DND-41 (cell line): Measurements from ENCODE around the gene C9orf78.

Experiments used
- ATAC-seq: fragments of 200-7000 bp; cut with Tn5 transposase; 3 replicates; pipeline ENCODE4 v1.9.1; 2021; ENCODE audit warnings: low read depth; ENCODE audit not compliant: insufficient read depth
- DNase-seq: peaks from one replicate; pipeline ENCODE4 v3.0.0-alpha.2; 2020
- H2AFZ ChIP-seq: 2 replicates; pipeline ENCODE4 v1.6.0; 2012; ENCODE audit warnings: low read depth, low read length
- H3K27ac ChIP-seq: 2 replicates; pipeline ENCODE4 v1.5.1; 2012; ENCODE audit warnings: low read length, inconsistent platforms
- H3K27me3 ChIP-seq: fragments of 200-600 bp; sonication (generic); 2 replicates; pipeline ENCODE4 v1.6.0; 2012; ENCODE audit warnings: low read length, mild to moderate bottlenecking, inconsistent platforms; ENCODE audit not compliant: insufficient read depth, poor library complexity
- H3K36me3 ChIP-seq: 2 replicates; pipeline ENCODE4 v1.5.1; 2012; ENCODE audit warnings: low read length, inconsistent platforms; ENCODE audit not compliant: insufficient read depth
- H3K4me1 ChIP-seq: 2 replicates; pipeline ENCODE4 v1.5.1; 2012; ENCODE audit warnings: mild to moderate bottlenecking, low read length; ENCODE audit not compliant: insufficient read depth
- H3K4me2 ChIP-seq: 2 replicates; pipeline ENCODE4 v1.6.0; 2012; ENCODE audit warnings: mild to moderate bottlenecking, moderate library complexity, low read length, inconsistent platforms; ENCODE audit not compliant: insufficient read depth
- H3K4me3 ChIP-seq, 2 experiments: fragments of 200-600 bp in 1 of 2; shearing (Covaris generic) in 1 of 2; 2 replicates each; pipeline ENCODE4 v1.5.1; 2012 to 2016; ENCODE audit warnings: inconsistent platforms in 2 of 2, low read length in 2 of 2, mild to moderate bottlenecking in 2 of 2, low read depth in 1 of 2, moderate library complexity in 1 of 2
- H3K79me2 ChIP-seq: 2 replicates; pipeline ENCODE4 v1.6.0; 2012; ENCODE audit warnings: low read length, inconsistent platforms; ENCODE audit not compliant: insufficient read depth
- H3K9ac ChIP-seq: 2 replicates; pipeline ENCODE4 v1.6.0; 2012; ENCODE audit warnings: low read depth, mild to moderate bottlenecking, inconsistent platforms, low read length, moderate library complexity
- H3K9me3 ChIP-seq: 2 replicates; pipeline ENCODE4 v1.5.1; 2012; ENCODE audit warnings: low read length, moderate library complexity, mild to moderate bottlenecking, inconsistent platforms; ENCODE audit not compliant: insufficient read depth, severe bottlenecking
- H4K20me1 ChIP-seq: 2 replicates; pipeline ENCODE4 v1.6.0; 2012; ENCODE audit warnings: low read length; ENCODE audit not compliant: insufficient read depth
- EZH2 ChIP-seq: IDR thresholded peaks from 3 replicates; pipeline ENCODE4 v1.6.1; 2012; ENCODE audit warnings: borderline replicate concordance, low read depth, mild to moderate bottlenecking, moderate library complexity, low read length, inconsistent platforms; ENCODE audit not compliant: severe bottlenecking
- TF ChIP-seq, protein P1 (sequence below): IDR thresholded peaks from 2 replicates; pipeline ENCODE4 v1.5.1; 2012; ENCODE audit warnings: borderline replicate concordance, low read length, moderate library complexity, mild to moderate bottlenecking; ENCODE audit not compliant: poor library complexity, severe bottlenecking; ENCODE audit errors: extremely low read depth

Gene C9orf78

DNA sequence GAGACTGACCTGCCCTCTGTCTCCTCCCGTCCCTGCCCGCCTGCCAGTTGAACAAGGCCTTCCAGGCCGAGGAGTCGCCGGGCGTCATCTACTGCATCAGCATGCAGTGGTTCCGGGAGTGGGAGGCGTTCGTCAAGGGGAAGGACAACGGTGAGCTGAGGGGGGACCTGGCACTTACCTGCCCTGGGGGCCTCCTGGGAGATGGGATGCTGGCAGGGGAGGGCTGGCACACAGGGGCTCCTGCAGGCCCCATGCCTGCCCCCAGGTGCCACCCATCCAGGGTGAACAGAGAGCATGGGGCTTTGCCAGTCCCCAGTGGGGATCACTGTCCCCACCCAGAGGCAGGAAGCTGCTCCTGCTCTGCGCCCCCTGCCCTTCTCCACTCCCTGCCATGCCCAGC is 43.2 kb upstream of the C9orf78 start:
- peaks cover 4% of the 10 kb centered on the region; the same call in 1 of the 2 replicates for H3K79me2 ChIP-seq
- ATAC-seq (no peak), DNase-seq (no peak)
- no peak overlapping the region for H3K27ac ChIP-seq
- no peaks in the 10 kb centered on the region for H3K9me3 ChIP-seq
- H4K20me1 ChIP-seq = no peaks in the 10 kb centered on the region
- H3K4me3 ChIP-seq = no peak overlapping the region
- H2AFZ ChIP-seq = no peak overlapping the region
- H3K36me3 ChIP-seq = peaks cover 50% of the 10 kb centered on the region
- H3K4me1 ChIP-seq = peaks cover 21% of the 10 kb centered on the region
- H3K4me2 ChIP-seq = no peak overlapping the region
- no peaks in the 10 kb centered on the region for H3K27me3 ChIP-seq
- TF ChIP-seq, protein P1, sequence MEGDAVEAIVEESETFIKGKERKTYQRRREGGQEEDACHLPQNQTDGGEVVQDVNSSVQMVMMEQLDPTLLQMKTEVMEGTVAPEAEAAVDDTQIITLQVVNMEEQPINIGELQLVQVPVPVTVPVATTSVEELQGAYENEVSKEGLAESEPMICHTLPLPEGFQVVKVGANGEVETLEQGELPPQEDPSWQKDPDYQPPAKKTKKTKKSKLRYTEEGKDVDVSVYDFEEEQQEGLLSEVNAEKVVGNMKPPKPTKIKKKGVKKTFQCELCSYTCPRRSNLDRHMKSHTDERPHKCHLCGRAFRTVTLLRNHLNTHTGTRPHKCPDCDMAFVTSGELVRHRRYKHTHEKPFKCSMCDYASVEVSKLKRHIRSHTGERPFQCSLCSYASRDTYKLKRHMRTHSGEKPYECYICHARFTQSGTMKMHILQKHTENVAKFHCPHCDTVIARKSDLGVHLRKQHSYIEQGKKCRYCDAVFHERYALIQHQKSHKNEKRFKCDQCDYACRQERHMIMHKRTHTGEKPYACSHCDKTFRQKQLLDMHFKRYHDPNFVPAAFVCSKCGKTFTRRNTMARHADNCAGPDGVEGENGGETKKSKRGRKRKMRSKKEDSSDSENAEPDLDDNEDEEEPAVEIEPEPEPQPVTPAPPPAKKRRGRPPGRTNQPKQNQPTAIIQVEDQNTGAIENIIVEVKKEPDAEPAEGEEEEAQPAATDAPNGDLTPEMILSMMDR = no peak
- no peak for TF ChIP-seq EZH2
- no peak overlapping the region for H3K9ac ChIP-seq

DNA sequence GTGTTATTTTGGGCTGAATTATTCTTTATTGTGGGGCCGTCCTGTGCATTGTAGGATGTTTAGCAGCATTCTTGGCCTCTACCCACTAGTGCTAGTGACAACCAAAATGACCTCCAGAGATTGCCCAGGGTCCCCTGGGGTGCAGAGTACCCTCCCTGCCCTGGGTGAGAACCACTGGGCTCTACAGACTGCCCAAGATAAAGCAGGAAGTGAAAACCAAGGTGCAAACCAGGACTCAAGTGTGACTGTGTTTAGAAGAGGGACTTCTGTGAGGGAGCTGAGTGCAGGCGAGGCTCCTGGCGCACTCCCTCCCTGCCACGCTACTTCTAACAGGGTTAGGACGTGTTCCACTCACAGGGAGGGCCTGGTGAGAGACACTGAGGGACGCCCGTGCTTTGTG is 41.7 kb upstream of the C9orf78 start:
- Histone ChIP-seq H3K27me3 (no peaks in the 10 kb centered on the region), H3K4me3 (no peak overlapping the region), H3K79me2 (no peaks in the 10 kb centered on the region), H3K9me3 (no peaks in the 10 kb centered on the region), H3K4me2 (no peak overlapping the region), H2AFZ (no peak overlapping the region), H3K27ac (peak overlapping the region; percentile 41; the same call in 1 of the 2 replicates), H4K20me1 (no peaks in the 10 kb centered on the region), H3K36me3 (peaks cover 43% of the 10 kb centered on the region), H3K9ac (no peak overlapping the region), H3K4me1 (peaks cover 13% of the 10 kb centered on the region)
- ATAC-seq (no peak), DNase-seq (no peak)
- TF ChIP-seq, protein P1 = no peak
- no peak for TF ChIP-seq EZH2

DNA sequence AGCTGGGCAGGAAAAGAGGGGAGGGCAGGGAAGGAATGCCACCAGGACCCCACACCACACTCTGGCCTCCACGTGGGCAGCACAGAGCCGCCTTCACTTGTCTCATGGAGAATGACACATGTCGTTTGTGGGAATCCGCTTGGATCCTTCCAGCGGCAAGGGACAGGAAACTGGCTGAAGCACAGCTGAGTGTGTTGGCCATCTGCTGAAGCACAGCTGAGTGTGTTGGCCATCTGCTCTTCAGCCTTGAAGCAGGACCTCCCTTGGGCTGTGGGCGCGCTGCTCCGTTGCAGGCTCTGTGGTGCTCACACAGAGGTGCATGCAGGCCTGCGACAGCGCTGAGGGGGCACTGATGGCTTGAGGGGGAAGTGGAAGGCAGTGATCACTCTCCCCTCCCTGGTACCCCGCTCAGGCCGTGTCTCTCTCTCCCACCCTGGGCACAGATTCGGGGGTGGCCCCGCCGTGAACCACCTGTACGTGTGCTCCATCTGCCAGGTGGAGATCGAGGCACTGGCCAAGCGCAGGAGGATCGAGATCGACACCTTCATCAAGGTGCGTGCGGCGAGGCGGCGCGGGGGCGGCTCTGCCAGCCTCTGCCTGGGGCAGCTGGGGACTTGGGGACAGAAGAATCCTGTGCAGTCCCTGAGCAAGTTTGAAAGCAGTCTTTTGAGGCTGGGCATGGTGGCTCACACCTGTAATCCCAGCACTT is 40.8 kb upstream of the C9orf78 start:
- DNase-seq = no peak
- H2AFZ ChIP-seq = no peak overlapping the region
- H3K36me3 ChIP-seq = peaks cover 33% of the 10 kb centered on the region
- TF ChIP-seq EZH2 = no peak
- TF ChIP-seq, protein P1 = no peak
- no peak for ATAC-seq
- H3K4me3 ChIP-seq = no peak overlapping the region
- H3K79me2 ChIP-seq = no peaks in the 10 kb centered on the region
- peaks cover 4% of the 10 kb centered on the region for H3K4me1 ChIP-seq
- no peaks in the 10 kb centered on the region for H3K9me3 ChIP-seq
- H4K20me1 ChIP-seq = no peaks in the 10 kb centered on the region
- no peak overlapping the region for H3K4me2 ChIP-seq
- H3K9ac ChIP-seq = no peak overlapping the region
- no peaks in the 10 kb centered on the region for H3K27me3 ChIP-seq
- no peak overlapping the region; the same call in 1 of the 2 replicates for H3K27ac ChIP-seq
